Effector CD4-positive, alpha-beta T cell (primary cell): ENCODE data around the gene PEAR1.

Experiments
- DNase-seq: peaks from one replicate; pipeline ENCODE4 v3.0.0-alpha.2; 2020

PEAR1 gene

GRCh38 chr1:156860628-156861423, 32.7 kb upstream of the PEAR1 start, which contains the start of gene NTRK1:
NTRK1 (plus strand) TSS chr1:156860865; CDS start chr1:156860935, 70 bp downstream.
- peak; percentile 31 for DNase-seq

GRCh38 chr1:156862584-156862983, 30.9 kb upstream of the PEAR1 start:
- DNase-seq: no peak

DNA sequence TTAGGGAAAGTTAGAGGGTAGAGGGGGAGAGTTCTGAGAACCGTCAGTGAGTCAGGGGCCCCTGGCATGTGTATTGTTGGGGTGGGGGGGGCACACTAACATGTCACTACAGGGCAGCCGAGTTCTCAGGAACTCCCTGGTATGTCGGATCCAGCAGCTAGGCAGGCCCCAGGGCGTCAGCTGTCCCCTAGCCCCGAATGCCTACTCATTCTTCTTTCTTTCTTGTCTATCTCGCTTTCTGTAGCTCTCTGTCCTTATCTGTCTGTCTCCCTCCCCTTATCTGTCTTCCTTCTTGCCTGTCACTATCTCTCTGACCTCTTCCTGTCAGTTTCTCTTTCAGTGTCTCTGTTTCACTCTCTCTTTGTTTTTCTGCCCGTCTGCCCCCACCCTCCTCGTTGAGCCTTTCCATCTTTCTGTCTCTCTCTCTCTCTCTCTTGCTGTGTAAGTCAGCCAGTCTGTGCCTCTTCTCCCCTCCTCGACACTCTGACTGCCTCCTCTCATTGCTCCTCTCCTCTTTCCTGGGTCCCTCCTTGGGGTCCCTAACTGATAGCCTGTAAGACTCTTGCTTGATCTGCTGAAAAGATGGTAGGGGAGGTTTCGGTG, 30.4 kb upstream of the PEAR1 start:
- no peak for DNase-seq

- no peak for DNase-seq
Measured at GRCh38 chr1:156863631-156864030, 29.9 kb upstream of the PEAR1 start.

- DNase-seq: no peak
Measured at GRCh38 chr1:156864796-156865195, 28.7 kb upstream of the PEAR1 start.

DNA sequence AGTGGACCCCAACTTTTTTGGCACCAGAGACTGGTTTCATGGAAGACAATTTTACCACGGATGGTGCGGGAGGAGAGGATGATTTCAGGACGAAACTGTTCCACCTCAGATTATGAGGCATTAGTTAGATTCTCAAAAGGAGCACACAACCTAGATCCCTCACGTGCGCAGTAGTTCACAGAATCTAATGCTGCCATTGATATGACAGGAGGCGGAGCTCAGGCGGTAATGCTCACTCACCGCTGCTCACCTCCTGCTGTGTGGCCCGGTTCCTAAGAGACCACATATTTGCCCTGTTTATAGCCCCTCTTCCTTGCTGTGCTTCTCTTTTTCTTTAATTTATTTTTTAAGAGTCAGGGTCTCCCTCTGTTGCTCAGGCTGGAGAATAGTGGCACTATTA, 28.3 kb upstream of the PEAR1 start:
- DNase-seq: no peak

GRCh38 chr1:156865865-156866248, 27.7 kb upstream of the PEAR1 start:
- DNase-seq: no peak

GRCh38 chr1:156866249-156866909, 27.1 kb upstream of the PEAR1 start:
- DNase-seq: no peak

- DNase-seq: no peak
Measured at GRCh38 chr1:156868341-156868740, 25.2 kb upstream of the PEAR1 start.

DNA sequence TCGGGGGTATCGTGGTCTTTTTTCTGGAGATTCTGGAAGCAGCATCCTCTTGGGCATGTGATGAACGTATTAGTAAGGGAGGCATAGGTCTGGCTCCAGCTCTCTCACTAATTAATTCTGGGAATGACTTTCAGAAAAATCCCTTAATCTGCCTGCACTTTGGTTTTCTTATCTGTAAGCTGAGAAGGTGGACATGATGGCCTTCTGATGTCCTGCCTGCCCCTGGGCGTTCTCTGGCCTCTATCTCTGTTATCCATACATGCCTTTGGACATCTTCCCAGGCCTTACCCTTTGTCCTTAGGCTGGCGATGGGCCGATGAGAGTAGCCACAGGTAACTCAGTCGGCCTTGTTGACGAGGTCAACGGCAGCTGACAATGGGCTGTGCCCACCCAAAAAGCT, 24.1 kb upstream of the PEAR1 start:
- no peak for DNase-seq

DNA sequence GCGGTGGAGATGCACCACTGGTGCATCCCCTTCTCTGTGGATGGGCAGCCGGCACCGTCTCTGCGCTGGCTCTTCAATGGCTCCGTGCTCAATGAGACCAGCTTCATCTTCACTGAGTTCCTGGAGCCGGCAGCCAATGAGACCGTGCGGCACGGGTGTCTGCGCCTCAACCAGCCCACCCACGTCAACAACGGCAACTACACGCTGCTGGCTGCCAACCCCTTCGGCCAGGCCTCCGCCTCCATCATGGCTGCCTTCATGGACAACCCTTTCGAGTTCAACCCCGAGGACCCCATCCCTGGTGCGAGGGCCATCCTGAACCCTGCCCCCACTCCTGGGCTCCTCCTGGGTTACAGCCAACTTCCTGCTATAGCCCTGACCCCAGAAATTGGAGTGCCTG, 19.9 kb upstream of the PEAR1 start:
- DNase-seq: no peak

DNA sequence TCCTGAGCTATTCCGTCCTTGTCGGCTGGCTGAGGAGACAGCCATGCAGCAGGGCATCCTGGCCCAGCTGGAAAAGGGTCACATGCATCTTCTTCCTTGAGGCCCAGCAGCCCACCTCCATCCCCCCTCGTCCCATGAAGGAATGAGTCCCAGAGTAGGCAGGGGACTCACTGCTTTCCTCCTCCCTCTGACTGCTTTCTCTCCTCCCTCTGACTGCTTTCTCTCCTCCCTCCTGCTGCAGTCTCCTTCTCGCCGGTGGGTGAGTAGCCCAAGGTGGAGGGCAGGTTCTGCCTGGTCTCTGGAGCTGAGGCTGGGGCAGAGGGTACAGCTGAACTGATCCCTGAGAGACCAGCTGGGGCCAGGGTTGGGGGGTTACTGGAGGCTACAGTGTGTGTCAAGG, 19.4 kb upstream of the PEAR1 start:
- no peak for DNase-seq

- DNase-seq: no peak
Measured at GRCh38 chr1:156874572-156875340, 18.8 kb upstream of the PEAR1 start.

DNA sequence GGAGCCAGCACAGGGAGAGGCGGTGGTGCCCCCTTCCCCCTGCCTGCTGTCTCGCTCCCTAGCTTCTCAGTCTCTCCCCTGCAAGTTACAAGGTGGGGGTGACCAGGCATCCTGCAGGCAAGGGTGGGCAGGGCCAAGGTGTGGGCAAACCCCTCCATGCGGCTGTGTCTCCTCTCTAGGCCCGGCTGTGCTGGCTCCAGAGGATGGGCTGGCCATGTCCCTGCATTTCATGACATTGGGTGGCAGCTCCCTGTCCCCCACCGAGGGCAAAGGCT, 18.2 kb upstream of the PEAR1 start:
- DNase-seq: no peak

DNA sequence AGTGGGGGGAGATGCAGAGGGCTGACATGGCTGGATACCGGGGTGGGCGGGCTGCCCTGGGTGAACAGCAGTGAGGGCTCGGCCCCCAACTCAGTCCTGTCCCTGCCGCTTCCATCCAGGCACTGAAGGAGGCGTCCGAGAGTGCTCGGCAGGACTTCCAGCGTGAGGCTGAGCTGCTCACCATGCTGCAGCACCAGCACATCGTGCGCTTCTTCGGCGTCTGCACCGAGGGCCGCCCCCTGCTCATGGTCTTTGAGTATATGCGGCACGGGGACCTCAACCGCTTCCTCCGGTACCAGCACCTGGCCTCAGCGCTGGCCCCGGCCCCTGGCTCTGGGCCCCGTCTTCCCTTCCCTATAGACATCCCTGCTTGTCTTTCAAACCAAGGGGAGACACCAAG, 17.2 kb upstream of the PEAR1 start:
- no peak for DNase-seq

DNA sequence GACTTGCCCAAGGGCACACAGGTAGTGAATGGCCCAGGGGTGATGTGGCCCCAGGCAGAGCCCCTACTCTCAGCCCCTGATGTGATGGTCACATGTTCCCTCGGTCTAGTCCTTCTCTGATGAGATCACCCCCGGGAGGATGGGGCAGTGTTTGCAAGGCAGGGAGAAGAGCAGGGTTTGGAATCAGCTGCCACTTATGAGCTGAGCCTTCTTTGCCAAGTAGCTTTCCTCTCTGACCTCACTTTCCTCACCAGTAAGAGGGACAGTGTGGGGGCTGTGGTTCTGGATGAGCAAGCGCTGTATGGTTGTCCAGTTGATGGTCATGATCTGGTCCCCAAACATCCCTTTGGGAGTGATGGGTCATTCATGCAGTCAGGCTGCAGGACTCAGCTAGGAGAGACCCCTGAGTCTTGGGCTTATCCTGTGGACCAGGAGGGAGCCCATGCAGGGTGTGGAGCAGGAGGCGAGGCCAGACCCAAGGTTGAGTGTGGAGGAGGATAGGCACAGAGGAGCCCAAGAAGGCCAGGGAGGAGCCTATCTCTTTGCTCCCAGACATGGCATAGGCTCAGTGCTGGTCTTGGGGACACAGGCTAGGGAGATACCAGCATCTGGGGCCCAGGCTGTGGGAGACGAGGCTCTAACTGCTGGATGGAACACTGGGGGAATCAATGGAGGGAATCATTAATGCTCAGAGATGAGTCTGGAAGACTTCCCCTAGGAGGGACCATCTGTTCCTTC, 15.9 kb upstream of the PEAR1 start:
- no peak for DNase-seq

DNA sequence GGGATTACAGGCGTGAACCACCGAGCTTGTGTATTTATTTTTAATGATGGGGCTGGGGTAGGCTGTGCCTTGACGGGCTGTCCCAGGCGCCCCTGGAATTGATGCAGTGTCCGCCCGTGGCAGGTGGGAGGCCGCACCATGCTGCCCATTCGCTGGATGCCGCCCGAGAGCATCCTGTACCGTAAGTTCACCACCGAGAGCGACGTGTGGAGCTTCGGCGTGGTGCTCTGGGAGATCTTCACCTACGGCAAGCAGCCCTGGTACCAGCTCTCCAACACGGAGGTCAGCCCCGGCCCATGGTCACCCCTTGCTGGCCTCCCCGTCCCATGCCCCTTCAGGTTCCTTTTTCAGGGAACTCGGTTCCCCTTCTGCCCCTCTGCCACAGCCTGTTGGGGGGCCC, 13.6 kb upstream of the PEAR1 start:
- no peak for DNase-seq

DNA sequence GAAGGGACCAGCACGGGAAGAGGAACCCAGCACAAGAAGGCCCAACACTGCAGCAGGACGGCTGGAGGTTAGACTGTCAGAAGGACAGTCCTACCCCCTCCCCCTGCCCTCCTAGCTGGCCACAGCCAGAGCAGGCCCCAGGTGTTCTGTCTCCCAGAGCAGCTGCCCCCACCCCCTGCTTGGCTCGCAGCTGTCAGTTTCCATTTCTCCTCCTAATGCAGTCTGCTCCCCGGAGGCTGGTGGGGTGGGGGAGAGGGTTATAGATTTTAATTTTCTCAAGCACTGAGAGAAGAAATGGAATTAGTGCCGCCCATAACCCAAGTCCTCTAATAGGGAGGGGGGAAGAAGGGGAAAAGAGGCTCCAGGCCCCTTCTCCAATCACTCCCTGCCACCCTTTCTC, 13.0 kb upstream of the PEAR1 start:
- DNase-seq: no peak

GRCh38 chr1:156881101-156881500, 12.4 kb upstream of the PEAR1 start:
- DNase-seq: no peak

- no peak for DNase-seq
Measured at GRCh38 chr1:156881663-156882062, 11.9 kb upstream of the PEAR1 start.

DNA sequence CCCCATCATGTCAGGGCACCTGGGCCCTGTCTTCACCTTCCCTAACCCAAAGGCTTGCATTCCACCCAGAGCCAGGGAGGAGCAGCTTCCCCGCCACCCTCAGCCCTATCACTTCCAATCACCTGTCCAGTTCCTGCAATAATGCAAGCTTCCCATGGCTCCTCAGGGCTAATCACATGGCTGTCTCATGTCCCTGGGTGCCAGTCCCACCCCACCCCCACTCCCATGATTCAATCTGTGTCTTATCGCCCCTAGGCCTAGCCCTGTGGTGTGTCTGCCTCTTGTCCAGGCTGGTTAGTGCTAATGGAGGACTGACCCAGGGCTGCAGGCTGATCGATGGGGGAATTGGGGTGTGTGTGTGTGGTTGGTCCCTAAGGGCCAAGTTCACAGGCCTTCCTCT, 11.0 kb upstream of the PEAR1 start:
- no peak for DNase-seq

- no peak for DNase-seq
Measured at GRCh38 chr1:156883919-156884318, 9.6 kb upstream of the PEAR1 start.
